Embryonic facial prominence (tissue), 1 donor: ENCODE measurements around the gene HECA.
"Not testable (repeated sequence)": the region's sequence is repeated elsewhere in the genome, so short reads cannot be mapped to it uniquely, and the experiment has no call there.

Source experiments
- DNase-seq: peaks from one replicate; pipeline ENCODE4 v3.0.0-alpha.2; 2016; ENCODE audit errors: extremely low spot score

HECA gene

GRCh38 chr6:139205843-139206242, 71.0 kb downstream of the HECA start:
- DNase-seq = no peak

GRCh38 chr6:139210766-139211165, 75.9 kb downstream of the HECA start:
- not testable (repeated sequence) for DNase-seq

DNA sequence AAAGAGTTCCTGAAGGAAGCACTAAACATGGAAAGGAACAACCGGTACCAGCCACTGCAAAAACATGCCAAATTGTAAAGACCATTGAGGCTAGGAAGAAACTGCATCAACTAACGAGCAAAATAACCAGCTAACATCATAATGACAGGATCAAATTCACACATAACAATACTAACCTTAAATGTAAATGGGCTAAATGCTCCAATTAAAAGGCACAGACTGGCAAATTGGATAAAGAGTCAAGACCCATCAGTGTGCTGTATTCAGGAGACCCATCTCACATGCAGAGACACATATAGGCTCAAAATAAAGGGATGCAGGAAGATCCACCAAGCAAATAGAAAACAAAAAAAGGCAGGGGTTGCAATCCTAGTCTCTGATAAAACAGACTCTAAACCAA, 77.6 kb downstream of the HECA start:
- DNase-seq = not testable (repeated sequence)

DNA sequence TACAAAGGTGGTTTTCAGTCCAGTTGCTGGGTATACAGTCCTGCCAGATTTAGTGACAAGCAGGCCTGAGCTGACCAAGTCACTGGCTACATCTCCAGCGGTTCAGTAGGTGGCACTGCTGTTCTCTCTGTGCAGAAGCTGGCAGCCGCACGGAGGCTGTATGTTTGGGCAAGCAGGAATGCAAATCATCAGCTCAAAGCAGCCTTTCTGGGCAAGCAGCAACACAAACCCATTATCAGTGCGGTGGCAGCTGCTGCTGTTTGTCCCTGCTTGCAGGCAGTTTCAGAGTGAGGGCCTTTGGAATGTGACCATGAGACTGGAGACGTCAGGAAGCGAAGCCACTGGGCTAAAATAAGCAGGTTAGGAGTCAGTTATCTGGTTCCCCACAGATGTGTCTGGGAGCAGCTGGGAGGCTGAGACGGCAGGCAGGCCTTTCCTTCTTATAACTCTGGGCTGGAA, 84.4 kb downstream of the HECA start:
- DNase-seq = peak; percentile 62

DNA sequence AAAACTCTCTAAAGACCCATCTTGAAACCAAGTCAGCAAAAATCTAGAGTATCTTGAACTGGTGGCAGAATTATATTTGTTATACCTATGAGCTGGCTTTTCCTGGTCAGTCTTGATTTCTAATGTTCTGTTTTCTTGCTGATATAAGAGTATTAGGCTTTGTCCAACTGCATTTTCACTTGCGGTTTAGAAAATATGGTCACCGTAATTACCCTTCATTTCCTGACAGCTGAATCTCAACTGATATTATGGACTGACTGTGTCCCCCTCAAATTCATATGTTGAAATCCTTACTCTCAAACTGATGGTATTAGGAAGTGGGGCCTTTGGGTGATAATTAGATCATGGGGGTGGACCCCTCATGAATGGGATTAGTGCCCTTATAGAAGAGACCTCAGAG, 84.9 kb downstream of the HECA start:
- no peak for DNase-seq

- DNase-seq = not testable (repeated sequence)
These were observed 93.5 kb downstream of the HECA start for GRCh38 chr6:139228387-139228786.
